GM21723 (cell line): ENCODE results near the gene FRMD8.

Experiments
- ATAC-seq: cut with Tn5 transposase; IDR thresholded peaks from one replicate; pipeline ENCODE4 v1.9.1; 2021; ENCODE audit warnings: mild to moderate bottlenecking, moderate library complexity; ENCODE audit not compliant: unreplicated experiment

FRMD8 gene

GRCh38 chr11:65386307-65387140 is at the start of gene FRMD8:
Gene FRMD8 (plus strand): TSS chr11:65386637. CDS start chr11:65387037, 400 bp downstream.
- ATAC-seq, result peak; percentile 47

GRCh38 chr11:65338676-65339075 is 47.8 kb upstream of the FRMD8 start:
- ATAC-seq, result no peak

- ATAC-seq, result no peak
Observed at GRCh38 chr11:65340226-65340625, 46.2 kb upstream of the FRMD8 start.

- no peak for ATAC-seq
Observed at GRCh38 chr11:65341856-65342255, 44.6 kb upstream of the FRMD8 start.

- no peak for ATAC-seq
Observed at GRCh38 chr11:65351511-65351910, 34.9 kb upstream of the FRMD8 start.

GRCh38 chr11:65352783-65353182 is 33.7 kb upstream of the FRMD8 start:
- no peak for ATAC-seq

GRCh38 chr11:65353376-65353775 is 33.1 kb upstream of the FRMD8 start:
- no peak for ATAC-seq

- no peak for ATAC-seq
Observed at GRCh38 chr11:65353900-65354264, 32.6 kb upstream of the FRMD8 start.

GRCh38 chr11:65354265-65355012 is 32.0 kb upstream of the FRMD8 start, which contains the start of gene TIGD3:
Gene TIGD3 (plus strand): TSS chr11:65354751. CDS start chr11:65355809, 1,058 bp downstream.
- ATAC-seq, result peak; percentile 82

- ATAC-seq, result peak; percentile 27
Observed at GRCh38 chr11:65355013-65355775, 31.2 kb upstream of the FRMD8 start.

GRCh38 chr11:65355776-65356393 is 30.6 kb upstream of the FRMD8 start:
- no peak for ATAC-seq

- no peak for ATAC-seq
Observed at GRCh38 chr11:65356394-65356972, 30.0 kb upstream of the FRMD8 start.

- no peak for ATAC-seq
Observed at GRCh38 chr11:65357856-65358356, 28.5 kb upstream of the FRMD8 start.

GRCh38 chr11:65362320-65362931 is 24.0 kb upstream of the FRMD8 start:
- ATAC-seq, result peak; percentile 59

GRCh38 chr11:65362966-65363365 is 23.5 kb upstream of the FRMD8 start:
- ATAC-seq, result no peak

GRCh38 chr11:65363770-65364169 is 22.7 kb upstream of the FRMD8 start:
- ATAC-seq, result no peak

GRCh38 chr11:65366340-65366773 is 20.1 kb upstream of the FRMD8 start:
- no peak for ATAC-seq

- no peak for ATAC-seq
Observed at GRCh38 chr11:65370659-65371049, 15.8 kb upstream of the FRMD8 start.

GRCh38 chr11:65373839-65374580 is 12.4 kb upstream of the FRMD8 start:
- no peak for ATAC-seq
